ENCODE data around the gene GSTO2. TPM values are rescaled to one million over a fixed set of nuclear protein-coding genes. Genes with fewer than 3 reads are reported as not detected.

GSTO2 gene
- total and polyA plus RNA-seq, 2 of the 13 experiments (the other 11 are each of a cell fraction or from before 2014, with no cell fraction given), result 2.1 to 7.9 TPM

- TF ChIP-seq ARID5B (CRISPR knock-in tag; IDR thresholded peaks at IDR 0.05) (peak; percentile 94), DPF2 (CRISPR knock-in tag; IDR thresholded peaks at IDR 0.05; ENCODE audit: borderline replicate concordance, low read depth) (peak; percentile 87), ZNF569 (CRISPR knock-in tag; IDR thresholded peaks at IDR 0.05; ENCODE audit: borderline replicate concordance) (no peak), JARID2 (CRISPR knock-in tag; IDR thresholded peaks at IDR 0.05; ENCODE audit: insufficient replicate concordance) (no peak), CC2D1A (CRISPR knock-in tag; IDR thresholded peaks at IDR 0.05) (no peak), ZBTB3 (CRISPR knock-in tag; IDR thresholded peaks at IDR 0.05; ENCODE audit: borderline replicate concordance, low read depth) (peak; percentile 43; the same call in 1 of the 2 replicates), ZC3H13 (CRISPR knock-in tag; IDR thresholded peaks at IDR 0.05) (no peak), GMEB1 (CRISPR knock-in tag; IDR thresholded peaks at IDR 0.05; ENCODE audit: borderline replicate concordance) (no peak), KDM1A (CRISPR knock-in tag; IDR thresholded peaks at IDR 0.05) (peak; percentile 30; the same call in 1 of the 2 replicates), JUNB (CRISPR knock-in tag; IDR thresholded peaks at IDR 0.05; ENCODE audit: borderline replicate concordance) (peak; percentile 69; the same call in 1 of the 2 replicates), ZNF530 (CRISPR knock-in tag; IDR thresholded peaks at IDR 0.05; ENCODE audit: low read depth) (no peak), ELF1 (CRISPR knock-in tag; IDR thresholded peaks at IDR 0.05) (peak; percentile 49; the same call in 1 of the 2 replicates), ZNF772 (CRISPR knock-in tag; IDR thresholded peaks at IDR 0.05) (0 out of 2 replicates have a peak, but pooled peaks have one; percentile 20)
- TF ChIP-seq, protein P1, sequence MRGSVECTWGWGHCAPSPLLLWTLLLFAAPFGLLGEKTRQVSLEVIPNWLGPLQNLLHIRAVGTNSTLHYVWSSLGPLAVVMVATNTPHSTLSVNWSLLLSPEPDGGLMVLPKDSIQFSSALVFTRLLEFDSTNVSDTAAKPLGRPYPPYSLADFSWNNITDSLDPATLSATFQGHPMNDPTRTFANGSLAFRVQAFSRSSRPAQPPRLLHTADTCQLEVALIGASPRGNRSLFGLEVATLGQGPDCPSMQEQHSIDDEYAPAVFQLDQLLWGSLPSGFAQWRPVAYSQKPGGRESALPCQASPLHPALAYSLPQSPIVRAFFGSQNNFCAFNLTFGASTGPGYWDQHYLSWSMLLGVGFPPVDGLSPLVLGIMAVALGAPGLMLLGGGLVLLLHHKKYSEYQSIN (CRISPR knock-in tag; IDR thresholded peaks at IDR 0.05; ENCODE audit: borderline replicate concordance), result no peak
- TF ChIP-seq, protein P2, sequence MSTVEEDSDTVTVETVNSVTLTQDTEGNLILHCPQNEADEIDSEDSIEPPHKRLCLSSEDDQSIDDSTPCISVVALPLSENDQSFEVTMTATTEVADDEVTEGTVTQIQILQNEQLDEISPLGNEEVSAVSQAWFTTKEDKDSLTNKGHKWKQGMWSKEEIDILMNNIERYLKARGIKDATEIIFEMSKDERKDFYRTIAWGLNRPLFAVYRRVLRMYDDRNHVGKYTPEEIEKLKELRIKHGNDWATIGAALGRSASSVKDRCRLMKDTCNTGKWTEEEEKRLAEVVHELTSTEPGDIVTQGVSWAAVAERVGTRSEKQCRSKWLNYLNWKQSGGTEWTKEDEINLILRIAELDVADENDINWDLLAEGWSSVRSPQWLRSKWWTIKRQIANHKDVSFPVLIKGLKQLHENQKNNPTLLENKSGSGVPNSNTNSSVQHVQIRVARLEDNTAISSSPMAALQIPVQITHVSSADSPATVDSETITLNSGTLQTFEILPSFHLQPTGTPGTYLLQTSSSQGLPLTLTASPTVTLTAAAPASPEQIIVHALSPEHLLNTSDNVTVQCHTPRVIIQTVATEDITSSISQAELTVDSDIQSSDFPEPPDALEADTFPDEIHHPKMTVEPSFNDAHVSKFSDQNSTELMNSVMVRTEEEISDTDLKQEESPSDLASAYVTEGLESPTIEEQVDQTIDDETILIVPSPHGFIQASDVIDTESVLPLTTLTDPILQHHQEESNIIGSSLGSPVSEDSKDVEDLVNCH (CRISPR knock-in tag; IDR thresholded peaks at IDR 0.05), result no peak
- TF ChIP-seq, protein P3, sequence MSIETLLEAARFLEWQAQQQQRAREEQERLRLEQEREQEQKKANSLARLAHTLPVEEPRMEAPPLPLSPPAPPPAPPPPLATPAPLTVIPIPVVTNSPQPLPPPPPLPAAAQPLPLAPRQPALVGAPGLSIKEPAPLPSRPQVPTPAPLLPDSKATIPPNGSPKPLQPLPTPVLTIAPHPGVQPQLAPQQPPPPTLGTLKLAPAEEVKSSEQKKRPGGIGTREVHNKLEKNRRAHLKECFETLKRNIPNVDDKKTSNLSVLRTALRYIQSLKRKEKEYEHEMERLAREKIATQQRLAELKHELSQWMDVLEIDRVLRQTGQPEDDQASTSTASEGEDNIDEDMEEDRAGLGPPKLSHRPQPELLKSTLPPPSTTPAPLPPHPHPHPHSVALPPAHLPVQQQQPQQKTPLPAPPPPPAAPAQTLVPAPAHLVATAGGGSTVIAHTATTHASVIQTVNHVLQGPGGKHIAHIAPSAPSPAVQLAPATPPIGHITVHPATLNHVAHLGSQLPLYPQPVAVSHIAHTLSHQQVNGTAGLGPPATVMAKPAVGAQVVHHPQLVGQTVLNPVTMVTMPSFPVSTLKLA (IDR thresholded peaks at IDR 0.05), result no peak
- TF ChIP-seq, protein P4, sequence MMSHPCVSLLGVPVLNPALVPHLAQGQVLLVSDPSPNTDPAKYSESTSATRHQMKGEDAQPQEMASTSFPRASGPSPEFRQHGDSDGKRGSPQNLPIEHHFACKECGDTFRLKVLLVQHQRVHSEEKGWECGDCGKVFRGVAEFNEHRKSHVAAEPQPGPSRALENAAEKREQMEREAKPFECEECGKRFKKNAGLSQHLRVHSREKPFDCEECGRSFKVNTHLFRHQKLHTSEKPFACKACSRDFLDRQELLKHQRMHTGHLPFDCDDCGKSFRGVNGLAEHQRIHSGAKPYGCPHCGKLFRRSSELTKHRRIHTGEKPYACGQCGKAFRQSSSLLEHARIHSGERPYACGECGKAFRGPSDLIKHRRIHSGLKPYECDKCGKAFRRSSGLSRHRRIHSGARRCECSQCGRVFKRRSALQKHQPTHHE (CRISPR knock-in tag; IDR thresholded peaks at IDR 0.05; ENCODE audit: borderline replicate concordance), result no peak; the same call in 1 of the 2 replicates
Measured at GRCh38 chr10:104253106-104253505, 15.9 kb upstream of the GSTO2 start (continued).

All from HepG2 (cell line).